Measurements from ENCODE around the gene STT3B.

DNA sequence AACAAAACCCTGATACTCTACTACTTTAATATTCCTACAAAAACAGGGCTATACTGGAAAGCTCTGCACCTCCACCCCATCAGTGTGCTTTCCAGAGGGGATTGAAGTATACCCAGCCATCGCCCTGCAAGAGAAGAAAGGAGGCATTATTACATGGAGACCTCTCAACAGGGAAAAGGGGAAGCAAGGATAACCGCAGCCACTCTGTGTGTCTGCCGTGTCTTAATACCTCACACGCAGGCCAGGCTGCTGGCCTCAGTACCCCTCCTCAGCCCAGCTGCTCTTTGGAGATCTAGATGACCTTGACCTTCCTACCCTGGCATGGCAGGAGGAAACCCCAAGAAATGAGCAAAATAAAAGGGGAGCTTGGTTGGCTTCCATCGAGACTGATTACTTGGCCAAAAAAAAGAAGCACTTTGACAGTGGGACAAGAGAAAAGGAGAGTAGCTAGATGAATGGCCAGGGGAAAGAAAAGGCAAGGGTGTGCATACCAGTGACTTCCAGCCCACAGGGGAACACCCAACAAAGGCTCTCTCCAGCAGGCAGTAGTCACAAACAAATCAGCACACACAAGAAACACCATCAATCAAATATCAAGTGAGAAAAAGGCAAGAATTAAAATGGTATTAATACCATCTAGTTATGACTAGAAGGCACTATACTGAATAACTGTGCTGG lies 129.4 kb downstream of the STT3B start:
- TF ChIP-seq, protein P1, sequence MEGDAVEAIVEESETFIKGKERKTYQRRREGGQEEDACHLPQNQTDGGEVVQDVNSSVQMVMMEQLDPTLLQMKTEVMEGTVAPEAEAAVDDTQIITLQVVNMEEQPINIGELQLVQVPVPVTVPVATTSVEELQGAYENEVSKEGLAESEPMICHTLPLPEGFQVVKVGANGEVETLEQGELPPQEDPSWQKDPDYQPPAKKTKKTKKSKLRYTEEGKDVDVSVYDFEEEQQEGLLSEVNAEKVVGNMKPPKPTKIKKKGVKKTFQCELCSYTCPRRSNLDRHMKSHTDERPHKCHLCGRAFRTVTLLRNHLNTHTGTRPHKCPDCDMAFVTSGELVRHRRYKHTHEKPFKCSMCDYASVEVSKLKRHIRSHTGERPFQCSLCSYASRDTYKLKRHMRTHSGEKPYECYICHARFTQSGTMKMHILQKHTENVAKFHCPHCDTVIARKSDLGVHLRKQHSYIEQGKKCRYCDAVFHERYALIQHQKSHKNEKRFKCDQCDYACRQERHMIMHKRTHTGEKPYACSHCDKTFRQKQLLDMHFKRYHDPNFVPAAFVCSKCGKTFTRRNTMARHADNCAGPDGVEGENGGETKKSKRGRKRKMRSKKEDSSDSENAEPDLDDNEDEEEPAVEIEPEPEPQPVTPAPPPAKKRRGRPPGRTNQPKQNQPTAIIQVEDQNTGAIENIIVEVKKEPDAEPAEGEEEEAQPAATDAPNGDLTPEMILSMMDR (IDR thresholded peaks at IDR 0.05): no peak
- TF ChIP-seq, protein P2, sequence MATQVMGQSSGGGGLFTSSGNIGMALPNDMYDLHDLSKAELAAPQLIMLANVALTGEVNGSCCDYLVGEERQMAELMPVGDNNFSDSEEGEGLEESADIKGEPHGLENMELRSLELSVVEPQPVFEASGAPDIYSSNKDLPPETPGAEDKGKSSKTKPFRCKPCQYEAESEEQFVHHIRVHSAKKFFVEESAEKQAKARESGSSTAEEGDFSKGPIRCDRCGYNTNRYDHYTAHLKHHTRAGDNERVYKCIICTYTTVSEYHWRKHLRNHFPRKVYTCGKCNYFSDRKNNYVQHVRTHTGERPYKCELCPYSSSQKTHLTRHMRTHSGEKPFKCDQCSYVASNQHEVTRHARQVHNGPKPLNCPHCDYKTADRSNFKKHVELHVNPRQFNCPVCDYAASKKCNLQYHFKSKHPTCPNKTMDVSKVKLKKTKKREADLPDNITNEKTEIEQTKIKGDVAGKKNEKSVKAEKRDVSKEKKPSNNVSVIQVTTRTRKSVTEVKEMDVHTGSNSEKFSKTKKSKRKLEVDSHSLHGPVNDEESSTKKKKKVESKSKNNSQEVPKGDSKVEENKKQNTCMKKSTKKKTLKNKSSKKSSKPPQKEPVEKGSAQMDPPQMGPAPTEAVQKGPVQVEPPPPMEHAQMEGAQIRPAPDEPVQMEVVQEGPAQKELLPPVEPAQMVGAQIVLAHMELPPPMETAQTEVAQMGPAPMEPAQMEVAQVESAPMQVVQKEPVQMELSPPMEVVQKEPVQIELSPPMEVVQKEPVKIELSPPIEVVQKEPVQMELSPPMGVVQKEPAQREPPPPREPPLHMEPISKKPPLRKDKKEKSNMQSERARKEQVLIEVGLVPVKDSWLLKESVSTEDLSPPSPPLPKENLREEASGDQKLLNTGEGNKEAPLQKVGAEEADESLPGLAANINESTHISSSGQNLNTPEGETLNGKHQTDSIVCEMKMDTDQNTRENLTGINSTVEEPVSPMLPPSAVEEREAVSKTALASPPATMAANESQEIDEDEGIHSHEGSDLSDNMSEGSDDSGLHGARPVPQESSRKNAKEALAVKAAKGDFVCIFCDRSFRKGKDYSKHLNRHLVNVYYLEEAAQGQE (IDR thresholded peaks at IDR 0.05; ENCODE audit: insufficient read depth in 1 of 2, low read depth in 2 of 2, low read length in 1 of 2): no peak
- no peak for TF ChIP-seq POLR2AphosphoS5 (IDR thresholded peaks at IDR 0.05; ENCODE audit: low read depth, low read length)

Measured in Panc1 (cell line).